Transverse colon (tissue), 4 donors: Measurements from ENCODE around the gene SLC25A42. TPM values are rescaled to one million over a fixed set of nuclear protein-coding genes. Genes with fewer than 3 reads are reported as not detected.
A peak's percentile ranks its signal among the peaks of the same experiment; 100 is the strongest.

ENCODE experiments used
- DNase-seq: peaks from one replicate; pipeline ENCODE4 v3.0.0-alpha.2; 2019
- H3K27ac ChIP-seq, 4 donors: fragments of 200-600 bp; sonication (generic); 2 replicates each; pipeline ENCODE4 v1.5.1; 2016 to 2018; ENCODE audit warnings: inconsistent platforms in 4 of 4
- H3K27me3 ChIP-seq: fragments of 200-600 bp; sonication (generic); 2 replicates; pipeline ENCODE4 v1.5.1; 2017; ENCODE audit warnings: inconsistent platforms
- H3K36me3 ChIP-seq, 4 donors: fragments of 200-600 bp; sonication (generic); 2 replicates each; pipeline ENCODE4 v1.5.1; 2017 to 2019; ENCODE audit warnings: inconsistent platforms in 4 of 4
- H3K4me1 ChIP-seq, 4 donors: fragments of 200-600 bp; sonication (generic); 2 replicates each; pipeline ENCODE4 v1.5.1; 2017 to 2020; ENCODE audit warnings: inconsistent platforms in 4 of 4
- H3K4me3 ChIP-seq, 4 donors: fragments of 200-600 bp; sonication (generic); 1 replicate in 1 of 4; 2 replicates in 3 of 4; pipeline versions ENCODE4 v1.5.1 to v1.6.1; 2017 to 2019; ENCODE audit warnings: inconsistent platforms in 4 of 4
- H3K9me3 ChIP-seq, 2 donors: fragments of 200-600 bp; sonication (generic); 2 replicates each; pipeline ENCODE4 v1.5.1; 2017 to 2019; ENCODE audit warnings: inconsistent platforms in 2 of 2
- CTCF ChIP-seq, 5 experiments: fragments of 200-600 bp in 3 of 5; fragments of 450-650 bp in 2 of 5; sonication (generic) in 3 of 5; IDR thresholded peaks; 1 replicate in 2 of 5; 2 replicates in 3 of 5; pipeline ENCODE4 v1.5.1; 2016 to 2017; ENCODE audit warnings: antibody characterized with exemption in 5 of 5, inconsistent platforms in 3 of 5, mild to moderate bottlenecking in 2 of 5, moderate library complexity in 1 of 5
- EP300 ChIP-seq: sonication (generic); formaldehyde crosslinking; IDR thresholded peaks from one replicate; pipeline ENCODE4 v1.6.1; 2017; ENCODE audit warnings: antibody characterized with exemption, low read depth
- POLR2A ChIP-seq: fragments of 450-650 bp; IDR thresholded peaks from one replicate; pipeline ENCODE4 v1.6.1; 2016; ENCODE audit warnings: antibody characterized with exemption, mild to moderate bottlenecking, moderate library complexity
- POLR2AphosphoS5 ChIP-seq, 3 donors: sonication (generic); formaldehyde crosslinking; IDR thresholded peaks; one replicate each; pipeline ENCODE4 v1.6.1; 2016; ENCODE audit warnings: antibody characterized with exemption in 3 of 3
- WGBS, 2 donors: methylation state at CpG; one replicate each; pipeline ENCODE4 v1.1.5; 2018; ENCODE audit warnings: low coverage in 1 of 2; 5-methylcytosine and 5-hydroxymethylcytosine counted together
- in situ Hi-C, 4 donors: fragments of 200-750 bp; cut with MboI; loops; one replicate each; pipeline versions ENCODE4 v1.15.0 to v1.15.1; 2017; ENCODE audit warnings: low sequenced_read_pairs in 3 of 4, low pct_ligation_motif_present in 1 of 4, low pct_unique_long_range_greater_than_20kb in 1 of 4
- intact Hi-C: fragments of 100-400 bp; cut with DNase I; formaldehyde crosslinking; loops from one replicate; pipeline ENCODE4 v1.15.1; 2023; ENCODE audit warnings: low total_unique reads
- total RNA-seq, 4 donors: library from RNA; depleted of rRNA; stranded (reverse); fragments of >200 nt; gene quantifications; one replicate each; pipeline ENCODE4 v1.1.0, GENCODE V29; 2016

SLC25A42 gene
- total RNA-seq, 4 donors from 2014 or later: 6.8 to 141 (median 24.5) TPM

GRCh38 chr19:19050731-19051130 is 13.1 kb upstream of the SLC25A42 start:
- TF ChIP-seq CTCF (IDR thresholded peaks at IDR 0.05): no peak
- no peak for TF ChIP-seq POLR2AphosphoS5 (IDR thresholded peaks at IDR 0.05)
- no peak for TF ChIP-seq EP300
- TF ChIP-seq POLR2A: no peak
- in situ Hi-C loops (loop anchor here in 1 of 4 donors (10.0 kb wide), 1 partner anchor 84 kb away; the partner anchor contains the start of gene TMEM161A), intact Hi-C loops (loop anchor here (10.0 kb wide), 2 partner anchors 84 to 124 kb away; partner anchors contain the start of genes MEF2B and TMEM161A)
- Histone ChIP-seq H3K36me3 (peaks cover 0 to 5% (median 2%) of the 10 kb centered on the region in 4 donors), H3K9me3 (no peaks in the 10 kb centered on the region), H3K27me3 (no peaks in the 10 kb centered on the region), H3K27ac (no peak overlapping the region), H3K4me1 (no peaks in the 10 kb centered on the region), H3K4me3 (no peak overlapping the region)
- DNase-seq: no peak
- WGBS, 2 donors: 85% methylated on average over 2 of the region's 2 CpGs; no CpG with 5 or more reads in 1 of the 2 donors

GRCh38 chr19:19051478-19052213 is 12.1 kb upstream of the SLC25A42 start:
- H3K36me3 ChIP-seq: peaks cover 0 to 7% (median 2%) of the 10 kb centered on the region in 4 donors
- intact Hi-C loops: loop anchor here (10.0 kb wide), 2 partner anchors 83 to 123 kb away; partner anchors contain the start of genes MEF2B and TMEM161A
- no peaks in the 10 kb centered on the region for H3K4me1 ChIP-seq
- H3K27ac ChIP-seq: no peak overlapping the region
- WGBS, 2 donors: 93% methylated on average over 16 of the region's 20 CpGs; no CpG with 5 or more reads in 1 of the 2 donors
- no peak overlapping the region for H3K4me3 ChIP-seq
- TF ChIP-seq EP300 (no peak), POLR2AphosphoS5 (IDR thresholded peaks at IDR 0.05) (no peak), CTCF (IDR thresholded peaks at IDR 0.05) (no peak), POLR2A (no peak)
- no peak for DNase-seq
- H3K9me3 ChIP-seq: no peaks in the 10 kb centered on the region
- no peaks in the 10 kb centered on the region for H3K27me3 ChIP-seq
- in situ Hi-C loops: loop anchor here in 1 of 4 donors (10.0 kb wide), 1 partner anchor 83 kb away; the partner anchor contains the start of gene TMEM161A

- intact Hi-C loops: loop anchor here (10.0 kb wide), 2 partner anchors 82 to 122 kb away; partner anchors contain the start of genes MEF2B and TMEM161A
- Histone ChIP-seq H3K4me1 (no peaks in the 10 kb centered on the region), H3K36me3 (peaks cover 0 to 10% (median 0%) of the 10 kb centered on the region in 4 donors), H3K27ac (no peak overlapping the region), H3K27me3 (no peaks in the 10 kb centered on the region), H3K9me3 (no peaks in the 10 kb centered on the region), H3K4me3 (no peak overlapping the region)
- TF ChIP-seq EP300: no peak
- no peak for TF ChIP-seq POLR2AphosphoS5 (IDR thresholded peaks at IDR 0.05)
- no peak for TF ChIP-seq POLR2A
- TF ChIP-seq CTCF (IDR thresholded peaks at IDR 0.05): no peak
- no peak for DNase-seq
- in situ Hi-C loops: loop anchor here in 1 of 4 donors (10.0 kb wide), 1 partner anchor 82 kb away; the partner anchor contains the start of gene TMEM161A
- WGBS, 2 donors: 77% methylated on average over 1 of the region's 1 CpG; no CpG with 5 or more reads in 1 of the 2 donors
Observed at GRCh38 chr19:19052921-19053320, 10.9 kb upstream of the SLC25A42 start.

GRCh38 chr19:19053508-19054314 is 10.1 kb upstream of the SLC25A42 start:
- no peak overlapping the region for H3K4me3 ChIP-seq
- peaks cover 0 to 10% (median 0%) of the 10 kb centered on the region in 4 donors for H3K36me3 ChIP-seq
- TF ChIP-seq POLR2A: no peak
- TF ChIP-seq CTCF (IDR thresholded peaks at IDR 0.05): peak; percentile 68 to 82 (median 78)
- DNase-seq: peak; percentile 77
- in situ Hi-C loops (loop anchor here in 1 of 4 donors (10.0 kb wide), 1 partner anchor 81 kb away; the partner anchor contains the start of gene TMEM161A), intact Hi-C loops (loop anchor here (10.0 kb wide), 2 partner anchors 81 to 121 kb away; partner anchors contain the start of genes MEF2B and TMEM161A)
- H3K27ac ChIP-seq: no peak overlapping the region
- H3K4me1 ChIP-seq: no peaks in the 10 kb centered on the region
- WGBS, 2 donors: 85% methylated on average over 24 of the region's 25 CpGs; no CpG with 5 or more reads in 1 of the 2 donors
- H3K9me3 ChIP-seq: no peaks in the 10 kb centered on the region
- no peaks in the 10 kb centered on the region for H3K27me3 ChIP-seq
